Measurements from ENCODE around the gene SNN.

DNA sequence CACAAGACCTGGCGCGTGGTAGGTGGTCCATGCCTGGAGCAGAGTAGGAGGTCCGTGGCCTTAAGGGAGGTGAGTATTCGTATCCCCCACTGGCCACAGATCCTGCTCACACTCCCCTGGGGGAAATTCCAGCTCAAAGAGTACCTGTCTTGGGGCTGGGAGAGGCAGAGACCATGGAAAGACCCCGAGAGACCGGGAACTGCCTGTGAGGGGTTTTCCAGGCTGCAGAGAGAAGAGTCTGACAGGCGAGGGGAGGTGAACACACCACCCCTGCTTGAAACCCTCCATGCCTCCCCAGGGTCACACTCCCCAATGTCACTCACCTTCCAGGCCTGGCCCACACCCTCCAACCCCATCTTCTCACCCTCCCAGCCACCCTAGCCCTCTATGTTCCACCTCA lies 12.6 kb upstream of the SNN start:
- no peak for TF ChIP-seq POLR2A (IDR thresholded peaks at IDR 0.05)
- TF ChIP-seq, protein P1, sequence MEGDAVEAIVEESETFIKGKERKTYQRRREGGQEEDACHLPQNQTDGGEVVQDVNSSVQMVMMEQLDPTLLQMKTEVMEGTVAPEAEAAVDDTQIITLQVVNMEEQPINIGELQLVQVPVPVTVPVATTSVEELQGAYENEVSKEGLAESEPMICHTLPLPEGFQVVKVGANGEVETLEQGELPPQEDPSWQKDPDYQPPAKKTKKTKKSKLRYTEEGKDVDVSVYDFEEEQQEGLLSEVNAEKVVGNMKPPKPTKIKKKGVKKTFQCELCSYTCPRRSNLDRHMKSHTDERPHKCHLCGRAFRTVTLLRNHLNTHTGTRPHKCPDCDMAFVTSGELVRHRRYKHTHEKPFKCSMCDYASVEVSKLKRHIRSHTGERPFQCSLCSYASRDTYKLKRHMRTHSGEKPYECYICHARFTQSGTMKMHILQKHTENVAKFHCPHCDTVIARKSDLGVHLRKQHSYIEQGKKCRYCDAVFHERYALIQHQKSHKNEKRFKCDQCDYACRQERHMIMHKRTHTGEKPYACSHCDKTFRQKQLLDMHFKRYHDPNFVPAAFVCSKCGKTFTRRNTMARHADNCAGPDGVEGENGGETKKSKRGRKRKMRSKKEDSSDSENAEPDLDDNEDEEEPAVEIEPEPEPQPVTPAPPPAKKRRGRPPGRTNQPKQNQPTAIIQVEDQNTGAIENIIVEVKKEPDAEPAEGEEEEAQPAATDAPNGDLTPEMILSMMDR (IDR thresholded peaks at IDR 0.05): no peak

Data from uterus (tissue), 2 donors.